HG02642 (cell line): ENCODE results near the gene GALP.
"Not testable (repeated sequence)": the region's sequence is repeated elsewhere in the genome, so short reads cannot be mapped to it uniquely, and the experiment has no call there.

Experiments used
- ATAC-seq: cut with Tn5 transposase; IDR thresholded peaks from one replicate; pipeline ENCODE4 v1.9.1; 2021; ENCODE audit warnings: mild to moderate bottlenecking; ENCODE audit not compliant: unreplicated experiment, poor library complexity

GALP gene

DNA sequence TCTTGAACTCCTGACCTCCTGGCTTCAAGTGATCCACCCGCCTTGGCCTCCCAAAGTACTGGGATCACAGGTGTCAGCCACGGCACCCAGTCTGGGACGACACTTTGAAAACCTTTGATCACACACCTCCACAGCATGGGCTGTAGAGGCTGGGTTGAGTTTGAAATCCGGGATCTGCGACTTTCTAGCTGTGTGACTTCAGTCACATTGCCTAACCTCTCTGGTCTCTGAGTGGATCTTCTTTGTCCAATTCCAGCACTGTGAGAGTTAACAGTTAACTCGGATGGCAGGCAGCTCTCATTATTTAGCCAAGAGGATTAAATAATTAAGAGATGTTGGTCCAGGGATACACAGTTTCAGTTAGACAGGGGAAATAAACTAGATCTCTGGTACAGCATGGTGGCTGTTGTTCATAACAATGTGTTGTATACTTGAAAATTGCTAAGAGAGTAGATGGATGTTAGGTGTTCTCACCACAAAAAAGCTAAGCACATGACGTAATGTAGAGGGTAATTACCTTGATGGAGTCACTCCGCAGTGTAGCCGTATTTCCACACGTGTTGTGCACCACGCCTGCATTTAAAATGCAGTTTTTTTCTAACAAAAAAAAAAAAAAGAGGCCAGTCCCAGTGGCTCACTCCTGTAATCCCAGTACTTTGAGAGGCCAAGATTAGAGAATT lies 1.9 kb downstream of the GALP start:
- ATAC-seq = no peak

DNA sequence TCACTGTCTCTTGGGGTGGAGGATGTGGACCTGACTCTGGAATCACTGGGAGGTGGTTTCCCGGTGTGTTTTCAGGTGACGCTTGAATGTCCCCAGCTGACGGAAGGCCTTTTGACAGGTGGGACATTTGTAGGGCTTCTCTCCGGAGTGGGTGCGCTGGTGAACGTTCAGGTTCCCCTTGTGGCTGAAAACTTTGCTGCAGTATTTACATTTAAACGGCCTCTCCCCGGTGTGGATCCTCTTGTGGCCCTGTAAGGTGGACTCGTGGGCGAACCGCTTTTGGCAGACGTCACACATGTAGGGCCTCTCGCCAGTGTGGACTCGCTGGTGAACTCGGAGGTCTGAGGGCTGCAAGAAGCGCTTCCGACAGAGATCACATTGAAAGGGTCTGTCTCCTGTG lies 14.0 kb downstream of the GALP start:
- no peak for ATAC-seq

DNA sequence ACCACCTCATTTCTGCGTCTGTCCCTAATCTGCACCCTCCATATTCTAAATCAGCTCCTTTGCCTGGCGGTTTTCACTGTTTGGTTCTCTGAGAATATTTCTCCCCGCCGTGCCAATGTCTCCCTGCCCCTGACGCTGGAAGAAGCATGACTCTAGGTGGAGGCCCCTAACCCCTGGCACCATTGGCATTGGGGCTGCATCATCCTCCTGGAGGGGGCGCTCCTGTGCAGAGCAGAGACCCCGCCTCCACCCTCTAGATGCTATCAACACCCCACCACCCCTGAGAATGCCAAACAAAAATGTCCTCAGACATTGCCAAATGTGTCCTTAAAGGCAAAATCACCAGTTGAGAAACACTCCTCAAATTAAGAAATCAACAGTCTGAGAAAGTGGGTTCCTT lies 15.3 kb downstream of the GALP start:
- no peak for ATAC-seq

DNA sequence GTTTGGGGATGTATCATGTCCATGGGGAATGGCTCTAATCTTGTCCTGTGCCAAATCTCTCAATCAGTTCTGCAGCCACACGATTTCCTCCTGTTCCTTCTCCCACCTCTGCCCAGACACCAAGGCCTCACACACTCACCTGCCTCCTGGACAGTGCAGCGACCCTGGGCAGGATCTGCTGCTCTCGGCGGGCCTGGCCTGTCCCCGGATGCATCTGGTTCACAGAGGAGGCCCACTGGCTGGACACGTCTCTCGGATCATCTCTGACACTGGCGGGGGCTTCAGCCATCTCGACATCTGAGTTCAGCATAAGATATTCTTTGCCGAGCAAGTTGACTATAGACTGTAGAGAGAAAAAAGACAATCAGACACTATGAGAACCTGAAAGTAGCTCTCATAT lies 15.9 kb downstream of the GALP start:
- no peak for ATAC-seq

GRCh38 chr19:56193981-56194640 lies 18.3 kb downstream of the GALP start:
- no peak for ATAC-seq

DNA sequence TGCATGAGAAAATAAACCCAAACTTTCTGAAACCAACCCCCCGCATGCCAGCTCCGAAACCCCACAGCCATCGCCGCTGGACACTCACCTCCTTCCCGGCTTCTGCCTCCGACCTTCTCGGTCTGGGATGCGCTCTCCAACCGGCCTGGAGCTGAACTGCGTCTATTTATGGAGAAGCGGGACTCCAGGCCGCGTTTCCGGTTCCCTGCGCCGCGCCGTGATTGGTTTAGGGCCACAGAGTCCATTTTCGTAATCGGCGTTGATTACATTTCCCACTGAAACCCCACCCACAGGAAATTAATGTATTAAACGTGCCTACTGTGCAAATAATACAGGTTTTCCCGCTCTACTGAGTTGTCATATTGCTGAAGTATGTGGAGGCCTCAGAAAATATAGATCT lies 21.8 kb downstream of the GALP start, which contains the start of gene ZSCAN5B:
TSS of gene ZSCAN5B (minus strand) at position 138 of the 400 bp plus-strand sequence. CDS start 4,731 bp downstream, outside the sequence.
- ATAC-seq = not testable (repeated sequence)

GRCh38 chr19:56199687-56200086 lies 23.9 kb downstream of the GALP start:
- no peak for ATAC-seq

DNA sequence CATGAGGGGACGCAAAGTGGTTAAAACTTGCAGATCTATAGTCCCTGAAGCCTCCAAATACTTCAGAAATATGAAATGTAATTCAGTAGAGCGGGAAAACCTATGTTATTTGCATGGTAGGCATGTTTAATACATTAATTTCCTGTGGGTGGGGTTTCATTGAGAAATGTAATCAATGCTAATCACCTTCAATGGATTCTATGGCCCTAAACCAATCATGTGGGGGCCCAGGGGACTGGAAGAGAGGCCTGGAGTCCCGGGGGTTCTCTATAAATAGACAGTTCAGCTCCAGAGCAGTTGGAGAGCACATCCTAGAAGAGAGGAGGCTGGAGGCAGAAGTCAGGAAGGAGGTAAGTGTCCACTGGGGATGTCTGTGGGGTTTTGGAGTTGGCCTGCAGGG lies 26.2 kb downstream of the GALP start, which contains the start of gene ZSCAN5C:
TSS of gene ZSCAN5C (plus strand) at position 301 of the 400 bp plus-strand sequence. CDS start 3,641 bp downstream, outside the sequence.
- no peak for ATAC-seq

DNA sequence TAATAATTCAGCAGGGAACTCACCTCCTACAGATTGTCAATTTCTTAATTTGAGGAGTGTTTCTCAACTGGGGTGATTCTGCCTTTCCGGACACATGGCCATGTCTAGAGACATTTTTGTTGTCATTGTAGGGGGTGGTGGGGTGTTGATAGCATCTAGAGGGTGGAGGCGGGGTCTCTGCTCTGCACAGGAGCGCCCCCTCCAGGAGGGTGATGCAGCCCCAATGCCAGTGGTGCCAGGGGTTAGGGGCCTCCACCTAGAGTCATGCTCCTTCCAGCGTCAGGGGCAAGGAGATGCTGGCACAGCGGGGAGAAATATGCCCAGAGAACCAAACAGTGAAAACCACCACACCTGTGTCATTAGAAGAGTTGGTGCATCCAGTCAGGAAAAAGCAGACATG lies 31.8 kb downstream of the GALP start:
- not testable (repeated sequence) for ATAC-seq

DNA sequence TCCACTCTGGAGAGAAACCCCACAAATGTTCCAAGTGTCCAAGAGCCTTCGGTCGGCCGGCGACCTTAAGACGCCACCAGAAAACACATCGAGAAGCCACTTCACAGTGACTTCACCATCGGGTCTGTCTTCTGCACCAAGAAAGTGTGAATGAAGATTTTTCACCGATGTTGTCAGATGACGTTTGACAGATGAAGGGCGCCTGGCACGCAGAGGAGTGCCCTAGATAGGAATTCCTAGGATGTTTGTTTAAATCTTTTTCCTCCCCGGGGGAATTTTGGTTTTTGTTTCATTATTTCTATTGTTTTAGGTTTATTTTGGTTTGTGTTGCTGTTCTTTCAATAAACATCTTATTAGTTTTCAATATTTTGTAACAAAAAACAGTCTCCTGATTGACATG lies 33.3 kb downstream of the GALP start:
- ATAC-seq = no peak

DNA sequence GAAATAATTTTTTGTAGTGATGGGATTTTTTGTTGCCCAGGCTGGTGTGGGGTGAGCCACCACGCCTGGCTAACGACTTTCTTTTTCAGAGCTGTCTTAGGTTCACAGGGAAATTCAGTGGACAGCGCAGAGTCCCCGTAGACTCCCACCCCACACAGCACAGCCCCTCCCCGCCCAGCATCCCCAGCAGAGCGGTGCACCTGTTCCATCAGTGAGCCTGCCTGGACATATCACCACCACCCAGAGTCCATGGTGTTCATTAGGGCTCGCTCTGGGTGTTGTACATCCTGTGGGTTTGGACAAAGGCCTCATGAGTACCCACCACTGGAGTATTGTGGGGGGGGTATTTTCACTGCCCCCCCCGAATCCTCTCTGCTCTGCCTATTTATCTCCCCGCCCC lies 34.2 kb downstream of the GALP start:
- ATAC-seq = not testable (repeated sequence)

DNA sequence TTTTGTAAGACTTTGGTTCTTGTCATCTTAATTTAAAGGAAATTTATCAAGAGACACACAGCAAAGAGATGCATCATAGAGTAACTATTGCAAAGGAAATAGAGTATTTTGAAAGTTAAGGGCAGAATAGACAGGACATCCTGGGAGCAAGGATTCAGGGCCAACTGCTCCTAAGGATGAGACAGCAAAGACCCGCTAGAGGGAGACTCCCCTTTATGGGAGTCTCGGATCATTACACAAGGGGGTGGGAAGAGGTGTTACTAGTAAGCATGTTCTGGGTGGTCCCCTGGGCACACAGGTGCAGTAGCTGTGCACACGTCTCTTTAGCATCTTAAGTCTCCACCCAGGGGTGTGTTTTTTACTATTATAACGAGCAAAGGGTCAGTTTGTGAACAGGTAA lies 35.9 kb downstream of the GALP start:
- ATAC-seq = no peak

DNA sequence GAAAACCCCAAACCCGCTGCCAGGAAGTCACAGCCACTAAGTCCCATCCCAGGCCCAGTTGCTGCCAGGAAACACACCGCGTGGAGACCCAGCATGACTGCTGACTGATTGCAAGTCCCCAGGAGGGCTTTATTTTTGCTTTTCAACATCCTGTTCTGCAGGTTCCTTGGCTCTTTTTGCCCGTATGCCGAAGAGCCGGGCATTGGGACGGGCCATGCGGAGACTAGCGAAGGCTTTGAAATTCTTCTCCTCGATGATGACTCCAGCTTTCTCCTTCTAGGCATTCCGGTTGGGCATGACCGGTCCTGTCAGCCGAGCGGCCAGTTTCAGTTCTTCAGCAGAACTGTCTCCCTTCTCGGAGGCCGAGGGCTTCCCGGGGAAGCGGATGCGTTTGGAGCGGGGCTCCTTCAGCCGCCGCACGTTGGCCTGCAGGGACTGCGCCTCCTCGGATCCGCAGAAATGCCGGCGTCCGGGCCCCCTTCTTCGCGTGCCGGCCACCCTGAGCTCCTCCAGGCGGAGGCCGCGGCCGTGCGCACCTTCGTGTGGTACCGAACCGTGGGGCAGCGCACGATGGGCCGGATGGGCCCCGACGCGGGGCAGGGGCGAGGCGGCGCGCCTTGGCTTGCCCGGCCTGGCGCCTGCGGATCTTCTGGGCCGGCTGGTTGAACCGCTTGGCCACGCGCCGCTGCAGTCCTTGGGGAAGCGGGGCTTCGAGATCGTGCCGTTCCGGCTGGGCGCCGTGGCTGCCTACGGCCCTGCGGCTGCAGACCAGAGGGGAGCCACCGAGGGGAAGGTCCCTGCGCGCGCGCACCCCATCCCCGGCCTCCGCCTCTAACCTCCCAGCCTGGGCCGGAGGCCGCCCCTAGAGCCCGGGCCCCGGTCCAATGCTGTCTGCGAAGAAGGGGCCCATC lies 41.5 kb downstream of the GALP start:
- ATAC-seq = no peak

- ATAC-seq = no peak
These were observed 43.2 kb downstream of the GALP start for GRCh38 chr19:56218961-56219360.

- ATAC-seq = not testable (repeated sequence)
These were observed 45.6 kb downstream of the GALP start for GRCh38 chr19:56221442-56221841.

DNA sequence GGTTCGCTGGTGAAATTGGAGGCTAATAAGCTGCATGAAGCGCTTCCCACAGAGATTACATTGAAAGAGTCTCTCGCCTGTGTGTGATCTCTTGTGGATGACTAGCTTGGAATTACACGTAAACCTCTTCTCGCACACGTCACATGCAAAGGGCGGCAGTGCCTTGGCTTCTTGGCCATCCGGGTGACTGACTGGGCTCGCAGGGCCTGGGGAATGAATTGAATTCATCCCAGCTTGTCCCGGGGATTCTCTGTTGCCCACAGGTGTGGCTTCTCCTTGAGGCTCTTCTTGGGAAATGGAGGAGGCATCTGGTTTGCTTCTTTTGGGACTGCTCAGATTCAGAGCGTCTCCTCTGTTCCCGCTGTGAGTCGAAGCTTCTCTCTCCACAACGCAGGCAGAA lies 46.0 kb downstream of the GALP start:
- ATAC-seq = no peak

GRCh38 chr19:56222901-56223300 lies 47.1 kb downstream of the GALP start:
- no peak for ATAC-seq

DNA sequence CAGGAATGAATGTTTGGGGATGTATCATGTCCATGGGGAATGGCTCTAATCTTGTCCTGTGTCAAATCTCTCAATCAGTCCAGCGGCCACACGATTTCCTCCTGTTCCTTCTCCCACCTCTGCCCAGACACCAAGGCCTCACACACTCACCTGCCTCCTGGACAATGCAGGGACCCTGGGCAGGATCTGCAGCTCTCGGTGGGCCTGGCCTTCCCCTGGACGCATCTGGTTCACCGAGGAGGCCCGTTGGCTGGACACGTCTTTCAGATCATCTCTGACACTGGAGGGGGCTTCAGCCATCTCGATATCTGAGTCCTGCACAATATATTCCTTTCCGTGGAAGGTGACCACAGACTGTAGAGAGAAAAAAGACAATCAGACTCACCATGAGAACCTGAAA lies 47.7 kb downstream of the GALP start:
- ATAC-seq = no peak
